DMS 273 (cell line): Measurements from ENCODE around the gene TRAIP.
"Not testable (repeated sequence)": the region's sequence is repeated elsewhere in the genome, so short reads cannot be mapped to it uniquely, and the experiment has no call there.

ENCODE experiments used
- DNase-seq: peaks from one replicate; lab custom pipeline; 2025; ENCODE audit not compliant: unreplicated experiment; lab: John Stamatoyannopoulos, UW

The TRAIP gene

GRCh38 chr3:49856181-49857005, at the start of gene TRAIP:
TRAIP (minus strand) TSS chr3:49856564; CDS start chr3:49856453, 111 bp downstream.
- peak; percentile 97 for DNase-seq

- not testable (repeated sequence) for DNase-seq
These were observed 48.1 kb upstream of the TRAIP start for GRCh38 chr3:49904448-49904847.

- DNase-seq, result no peak
These were observed 47.4 kb upstream of the TRAIP start, which contains the start of gene MST1R for GRCh38 chr3:49903451-49904424. MST1R (minus strand) TSS chr3:49903873; CDS start chr3:49903609, 264 bp downstream.

GRCh38 chr3:49902511-49903345, 46.4 kb upstream of the TRAIP start:
- no peak for DNase-seq

- no peak for DNase-seq
These were observed 45.3 kb upstream of the TRAIP start for GRCh38 chr3:49901366-49902339.

GRCh38 chr3:49900491-49901153, 44.3 kb upstream of the TRAIP start:
- DNase-seq, result no peak

- DNase-seq, result peak; percentile 78
These were observed 43.5 kb upstream of the TRAIP start for GRCh38 chr3:49899815-49900214.

GRCh38 chr3:49898991-49899390, 42.6 kb upstream of the TRAIP start:
- DNase-seq, result no peak

GRCh38 chr3:49896345-49896744, 40.0 kb upstream of the TRAIP start:
- DNase-seq, result no peak

- DNase-seq, result no peak
These were observed 39.4 kb upstream of the TRAIP start for GRCh38 chr3:49895791-49896190.

- DNase-seq, result no peak
These were observed 32.9 kb upstream of the TRAIP start for GRCh38 chr3:49889296-49889695.

- no peak for DNase-seq
These were observed 30.5 kb upstream of the TRAIP start for GRCh38 chr3:49886922-49887265.

- DNase-seq, result no peak
These were observed 27.6 kb upstream of the TRAIP start for GRCh38 chr3:49883998-49884397.

- peak; percentile 23 for DNase-seq
These were observed 25.8 kb upstream of the TRAIP start for GRCh38 chr3:49882166-49882565.

GRCh38 chr3:49880581-49881315, 24.4 kb upstream of the TRAIP start:
- DNase-seq, result peak; percentile 58

- no peak for DNase-seq
These were observed 23.4 kb upstream of the TRAIP start for GRCh38 chr3:49879721-49880120.

GRCh38 chr3:49878686-49879085, 22.3 kb upstream of the TRAIP start:
- DNase-seq, result no peak

- DNase-seq, result peak; percentile 64
These were observed 21.4 kb upstream of the TRAIP start for GRCh38 chr3:49877716-49878115.
